ENCODE measurements around the gene BAK1.
"Not testable (repeated sequence)": the region's sequence is repeated elsewhere in the genome, so short reads cannot be mapped to it uniquely, and the experiment has no call there.

BAK1 gene

GRCh38 chr6:33551538-33551937 lies 28.5 kb downstream of the BAK1 start:
- no peak overlapping the region for H3K4me3 ChIP-seq (ENCODE audit: low read depth, low read length)
- no peak for TF ChIP-seq CTCF (IDR thresholded peaks at IDR 0.05; ENCODE audit: low read depth, low read length)

- no peak overlapping the region for H3K4me3 ChIP-seq (ENCODE audit: low read depth, low read length)
- TF ChIP-seq CTCF (IDR thresholded peaks at IDR 0.05; ENCODE audit: low read depth, low read length): no peak
Observed at GRCh38 chr6:33549896-33550295, 30.2 kb downstream of the BAK1 start.

GRCh38 chr6:33549196-33549595 lies 30.9 kb downstream of the BAK1 start:
- TF ChIP-seq CTCF (IDR thresholded peaks at IDR 0.05; ENCODE audit: low read depth, low read length): no peak

GRCh38 chr6:33547499-33547898 lies 32.6 kb downstream of the BAK1 start:
- H3K4me3 ChIP-seq (ENCODE audit: low read depth, low read length): no peak overlapping the region
- TF ChIP-seq CTCF (IDR thresholded peaks at IDR 0.05; ENCODE audit: low read depth, low read length): no peak

More at GRCh38 chr6:33549196-33549595, 30.9 kb downstream of the BAK1 start:
- no peak overlapping the region for H3K4me3 ChIP-seq (ENCODE audit: low read depth, low read length)

GRCh38 chr6:33546766-33547165 lies 33.3 kb downstream of the BAK1 start:
- no peak for TF ChIP-seq CTCF (IDR thresholded peaks at IDR 0.05; ENCODE audit: low read depth, low read length)
- no peak overlapping the region for H3K4me3 ChIP-seq (ENCODE audit: low read depth, low read length)

- H3K4me3 ChIP-seq (ENCODE audit: low read depth, low read length): not testable (repeated sequence)
Observed at GRCh38 chr6:33545292-33545691, 34.8 kb downstream of the BAK1 start.

GRCh38 chr6:33543116-33543515 lies 37.0 kb downstream of the BAK1 start:
- H3K4me3 ChIP-seq (ENCODE audit: low read depth, low read length): no peak overlapping the region
- no peak for TF ChIP-seq CTCF (IDR thresholded peaks at IDR 0.05; ENCODE audit: low read depth, low read length)

- no peak overlapping the region for H3K4me3 ChIP-seq (ENCODE audit: low read depth, low read length)
- TF ChIP-seq CTCF (IDR thresholded peaks at IDR 0.05; ENCODE audit: low read depth, low read length): no peak
Observed at GRCh38 chr6:33540768-33541167, 39.3 kb downstream of the BAK1 start.
